ENCODE results near the gene WBP2.
A peak's percentile ranks its signal among the peaks of the same experiment; 100 is the strongest.
"Not testable (repeated sequence)": the region's sequence is repeated elsewhere in the genome, so short reads cannot be mapped to it uniquely, and the experiment has no call there.

WBP2 gene

GRCh38 chr17:75873587-75874322 lies 18.6 kb upstream of the WBP2 start:
- FAIRE-seq (no peak), DNase-seq (ENCODE audit: insufficient read length) (no peak)
- TF ChIP-seq TAF1 (IDR thresholded peaks at IDR 0.05; ENCODE audit: borderline replicate concordance, low read depth, low read length): no peak
- TF ChIP-seq POLR2AphosphoS5 (IDR thresholded peaks at IDR 0.05; ENCODE audit: low read depth, low read length): no peak
- no peak for TF ChIP-seq POLR2A (IDR thresholded peaks at IDR 0.05; ENCODE audit: low read depth, low read length)

GRCh38 chr17:75872434-75873351 lies 17.6 kb upstream of the WBP2 start:
- DNase-seq (ENCODE audit: insufficient read length): no peak
- no peak for TF ChIP-seq TAF1 (IDR thresholded peaks at IDR 0.05; ENCODE audit: borderline replicate concordance, low read depth, low read length)
- TF ChIP-seq POLR2AphosphoS5 (IDR thresholded peaks at IDR 0.05; ENCODE audit: low read depth, low read length): no peak
- TF ChIP-seq POLR2A (IDR thresholded peaks at IDR 0.05; ENCODE audit: low read depth, low read length): no peak
- no peak for FAIRE-seq

GRCh38 chr17:75870228-75870627 lies 15.1 kb upstream of the WBP2 start:
- not testable (repeated sequence) for DNase-seq (ENCODE audit: insufficient read length); FAIRE-seq

- FAIRE-seq: no peak
- TF ChIP-seq POLR2A (IDR thresholded peaks at IDR 0.05; ENCODE audit: low read depth, low read length) (no peak), POLR2AphosphoS5 (IDR thresholded peaks at IDR 0.05; ENCODE audit: low read depth, low read length) (no peak), TAF1 (IDR thresholded peaks at IDR 0.05; ENCODE audit: borderline replicate concordance, low read depth, low read length) (no peak)
- no peak for DNase-seq (ENCODE audit: insufficient read length)
Observed at GRCh38 chr17:75869282-75870141, 14.4 kb upstream of the WBP2 start.

GRCh38 chr17:75868730-75869281 lies 13.7 kb upstream of the WBP2 start:
- DNase-seq (ENCODE audit: insufficient read length); FAIRE-seq: not testable (repeated sequence)

GRCh38 chr17:75865404-75866188 lies 10.5 kb upstream of the WBP2 start:
- not testable (repeated sequence) for FAIRE-seq; DNase-seq (ENCODE audit: insufficient read length)

GRCh38 chr17:75864887-75865286 lies 9.8 kb upstream of the WBP2 start:
- FAIRE-seq; DNase-seq (ENCODE audit: insufficient read length): not testable (repeated sequence)

GRCh38 chr17:75864448-75864871 lies 9.3 kb upstream of the WBP2 start:
- no peak for TF ChIP-seq POLR2A (IDR thresholded peaks at IDR 0.05; ENCODE audit: low read depth, low read length)
- no peak for TF ChIP-seq TAF1 (IDR thresholded peaks at IDR 0.05; ENCODE audit: borderline replicate concordance, low read depth, low read length)
- no peak for TF ChIP-seq POLR2AphosphoS5 (IDR thresholded peaks at IDR 0.05; ENCODE audit: low read depth, low read length)
- peak; percentile 78 for FAIRE-seq
- DNase-seq (ENCODE audit: insufficient read length): peak; percentile 83

- no peak for FAIRE-seq
- no peak for TF ChIP-seq POLR2AphosphoS5 (IDR thresholded peaks at IDR 0.05; ENCODE audit: low read depth, low read length)
- DNase-seq (ENCODE audit: insufficient read length): no peak
Observed at GRCh38 chr17:75861927-75862317, 6.8 kb upstream of the WBP2 start.

GRCh38 chr17:75859358-75859757 lies 4.2 kb upstream of the WBP2 start:
- DNase-seq (ENCODE audit: insufficient read length); FAIRE-seq: not testable (repeated sequence)

- no peak for DNase-seq (ENCODE audit: insufficient read length)
- no peak for FAIRE-seq
- no peak for TF ChIP-seq POLR2AphosphoS5 (IDR thresholded peaks at IDR 0.05; ENCODE audit: low read depth, low read length)
- no peak for TF ChIP-seq TAF1 (IDR thresholded peaks at IDR 0.05; ENCODE audit: borderline replicate concordance, low read depth, low read length)
- no peak for TF ChIP-seq POLR2A (IDR thresholded peaks at IDR 0.05; ENCODE audit: low read depth, low read length)
Observed at GRCh38 chr17:75856062-75856756, 1.1 kb upstream of the WBP2 start.

Data from GM12892 (cell line).